Central memory CD4-positive, alpha-beta T cell (primary cell): ENCODE data around the gene NUDT21.
"Not testable (repeated sequence)": the region's sequence is repeated elsewhere in the genome, so short reads cannot be mapped to it uniquely, and the experiment has no call there.

ENCODE experiments used
- DNase-seq: peaks from one replicate; pipeline ENCODE4 v3.0.0; 2022
- total RNA-seq, 3 experiments: gene quantifications; one replicate each; lab custom pipeline; 2026; lab: John Stamatoyannopoulos, UW

Gene NUDT21
- total RNA-seq = 22.8 to 92.5 (median 63.5) reads per million in 3 experiments

DNA sequence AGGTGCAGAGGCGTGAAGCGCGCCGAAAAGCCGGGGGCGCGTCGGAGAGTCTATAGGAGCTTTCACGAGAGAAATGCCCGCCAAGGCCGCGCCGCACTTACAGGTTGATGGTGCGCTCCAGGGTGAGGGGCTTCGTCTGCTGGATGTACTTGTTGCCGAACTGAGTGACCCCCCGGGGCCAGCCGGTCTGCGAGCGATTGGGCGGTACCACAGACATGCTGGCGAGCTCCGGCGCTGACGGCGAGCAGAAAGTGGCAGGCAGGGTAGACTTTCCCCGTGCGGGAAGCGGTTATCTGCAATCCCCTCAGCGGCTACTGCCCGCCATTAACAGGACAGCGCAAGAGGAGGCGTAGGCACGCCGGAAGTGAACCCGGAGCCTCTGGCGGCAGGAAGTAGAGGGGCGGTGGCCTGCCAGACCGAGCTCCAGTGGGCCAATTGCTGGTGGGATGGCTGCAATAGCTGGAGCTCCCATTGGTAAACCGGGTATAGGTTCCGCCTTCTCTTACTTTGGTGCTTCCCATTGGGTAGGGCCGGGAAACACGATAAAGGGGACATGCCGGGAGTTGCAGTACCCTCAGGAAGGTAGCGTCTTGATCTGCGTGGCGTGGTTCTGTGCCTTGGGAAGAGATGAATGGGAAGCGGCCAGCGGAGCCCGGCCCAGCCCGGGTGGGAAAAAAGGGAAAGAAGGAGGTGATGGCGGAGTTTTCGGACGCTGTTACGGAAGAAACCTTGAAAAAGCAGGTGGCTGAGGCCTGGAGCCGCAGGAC is at the start of gene NUDT21, which contains the start of gene OGFOD1:
Gene NUDT21 (minus strand): TSS at position 347 of the 767 bp plus-strand sequence. CDS start 130 bp downstream, at position 217.
Gene OGFOD1 (plus strand): TSS at position 569 of the 767 bp plus-strand sequence. CDS start 59 bp downstream, at position 628.
- peak; percentile 94 for DNase-seq

GRCh38 chr16:56493815-56494214 is 42.7 kb upstream of the NUDT21 start:
- DNase-seq = no peak

GRCh38 chr16:56493126-56493525 is 42.0 kb upstream of the NUDT21 start:
- DNase-seq = no peak

DNA sequence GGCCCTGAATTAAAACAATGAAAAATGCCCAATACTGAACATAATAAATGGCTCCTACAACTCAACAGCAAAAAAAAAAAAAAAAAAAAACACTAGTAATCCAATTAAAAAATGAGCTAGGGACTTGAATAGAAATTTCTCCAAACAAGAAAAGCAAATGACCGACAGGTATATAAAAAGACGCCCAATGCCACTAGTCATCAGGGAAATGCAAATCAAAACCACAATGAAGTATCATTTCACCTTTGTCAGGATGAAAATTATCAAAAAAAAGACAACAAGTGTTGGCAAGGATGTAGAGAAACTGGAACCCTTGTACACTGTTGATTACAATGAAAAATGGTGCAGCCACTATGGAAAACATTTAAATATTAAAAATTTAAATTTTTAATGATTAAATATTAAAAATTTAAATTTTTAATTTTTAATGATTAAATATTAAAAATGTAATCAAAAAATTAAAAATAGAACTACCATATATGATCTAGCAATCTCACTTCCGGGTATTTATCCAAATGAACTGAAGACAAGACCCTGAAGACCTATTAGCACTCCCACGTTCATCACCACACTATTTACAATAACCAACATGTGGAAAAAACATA is 40.6 kb upstream of the NUDT21 start:
- DNase-seq = no peak

- not testable (repeated sequence) for DNase-seq
Measured at GRCh38 chr16:56488868-56489267, 37.7 kb upstream of the NUDT21 start.

- no peak for DNase-seq
Measured at GRCh38 chr16:56488035-56488434, 36.9 kb upstream of the NUDT21 start.

GRCh38 chr16:56483394-56483793 is 32.3 kb upstream of the NUDT21 start:
- no peak for DNase-seq

- no peak for DNase-seq
Measured at GRCh38 chr16:56482683-56483236, 31.6 kb upstream of the NUDT21 start.

DNA sequence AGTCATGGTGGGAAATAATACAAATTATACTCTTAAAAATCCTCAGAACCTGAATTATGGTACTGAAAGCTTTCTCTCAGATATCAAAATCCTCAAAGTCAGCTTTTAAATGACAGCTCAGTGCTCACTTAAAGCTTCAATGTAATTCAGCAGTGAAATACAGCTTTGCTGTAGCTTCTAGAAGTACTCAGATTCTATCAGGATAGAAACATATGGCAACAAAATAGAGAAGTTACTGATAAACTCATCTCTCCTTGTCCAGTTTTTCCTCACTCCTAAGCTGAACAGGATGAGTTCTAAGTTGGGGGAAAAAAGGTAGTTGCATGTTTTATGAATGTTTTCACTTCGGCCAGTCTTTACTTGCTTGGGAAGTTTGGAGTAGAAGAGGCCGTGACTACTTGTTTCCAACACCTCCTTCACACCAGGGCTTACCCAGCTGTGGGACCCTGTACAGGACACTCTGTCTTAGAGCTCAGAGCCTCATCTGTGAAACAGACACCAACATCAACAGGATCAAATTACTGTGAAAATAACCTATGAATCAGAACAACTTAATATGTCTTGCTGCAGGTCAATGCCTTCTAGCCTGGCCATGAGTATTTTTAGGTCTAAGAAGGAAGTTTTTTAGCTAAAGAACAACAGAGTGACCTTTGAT is 30.5 kb upstream of the NUDT21 start:
- DNase-seq = no peak

DNA sequence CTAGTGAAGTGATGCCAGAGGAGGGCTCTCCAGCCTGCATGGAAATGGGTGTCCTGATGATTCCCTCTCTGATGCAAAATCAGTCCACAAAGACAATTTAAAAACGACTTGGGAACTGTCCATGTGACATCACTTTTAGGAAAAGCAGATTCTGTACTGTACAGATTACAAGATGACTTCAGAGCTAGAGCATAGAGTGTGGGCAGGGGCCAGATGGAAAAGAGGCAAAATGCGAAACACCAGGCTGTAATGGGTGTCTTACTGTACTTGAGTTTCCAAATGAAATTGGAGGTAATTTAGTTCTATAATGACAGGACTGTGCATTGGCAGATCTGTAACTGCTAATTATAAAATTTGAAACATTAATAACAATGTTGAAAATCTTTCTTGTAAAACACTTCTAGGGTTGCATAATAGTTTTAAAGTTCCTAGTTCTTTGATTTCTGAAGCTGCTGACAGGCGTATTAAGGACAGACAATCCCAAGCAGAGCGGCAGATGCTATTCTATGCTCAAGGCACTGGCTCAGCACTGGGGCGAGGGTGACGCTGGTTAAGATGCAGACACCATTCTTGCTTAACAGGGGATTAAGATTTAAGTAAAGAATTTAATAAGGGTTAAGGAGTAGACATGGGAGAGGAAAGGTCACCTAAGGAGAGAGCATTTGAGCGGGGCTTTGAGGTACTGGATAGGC is 29.8 kb upstream of the NUDT21 start:
- no peak for DNase-seq

DNA sequence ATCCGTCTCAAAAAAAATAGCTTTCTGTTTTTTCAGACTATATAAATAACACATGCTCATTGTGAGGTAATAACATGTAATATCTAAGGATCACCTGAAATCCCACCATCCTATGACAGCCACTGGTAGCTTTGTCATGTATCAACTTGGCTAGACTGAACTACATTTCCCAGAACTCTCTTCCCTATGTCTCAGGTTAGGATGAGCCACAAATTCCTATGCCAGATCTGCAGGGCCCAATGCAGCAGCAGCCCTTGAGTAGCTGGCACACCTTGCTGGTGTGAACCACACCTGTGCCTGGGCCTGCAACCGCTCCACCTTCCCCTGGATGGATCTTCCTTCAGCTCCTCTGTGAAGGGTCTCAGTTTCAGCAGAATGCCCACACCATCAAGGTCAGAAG is 28.3 kb upstream of the NUDT21 start:
- DNase-seq = no peak

DNA sequence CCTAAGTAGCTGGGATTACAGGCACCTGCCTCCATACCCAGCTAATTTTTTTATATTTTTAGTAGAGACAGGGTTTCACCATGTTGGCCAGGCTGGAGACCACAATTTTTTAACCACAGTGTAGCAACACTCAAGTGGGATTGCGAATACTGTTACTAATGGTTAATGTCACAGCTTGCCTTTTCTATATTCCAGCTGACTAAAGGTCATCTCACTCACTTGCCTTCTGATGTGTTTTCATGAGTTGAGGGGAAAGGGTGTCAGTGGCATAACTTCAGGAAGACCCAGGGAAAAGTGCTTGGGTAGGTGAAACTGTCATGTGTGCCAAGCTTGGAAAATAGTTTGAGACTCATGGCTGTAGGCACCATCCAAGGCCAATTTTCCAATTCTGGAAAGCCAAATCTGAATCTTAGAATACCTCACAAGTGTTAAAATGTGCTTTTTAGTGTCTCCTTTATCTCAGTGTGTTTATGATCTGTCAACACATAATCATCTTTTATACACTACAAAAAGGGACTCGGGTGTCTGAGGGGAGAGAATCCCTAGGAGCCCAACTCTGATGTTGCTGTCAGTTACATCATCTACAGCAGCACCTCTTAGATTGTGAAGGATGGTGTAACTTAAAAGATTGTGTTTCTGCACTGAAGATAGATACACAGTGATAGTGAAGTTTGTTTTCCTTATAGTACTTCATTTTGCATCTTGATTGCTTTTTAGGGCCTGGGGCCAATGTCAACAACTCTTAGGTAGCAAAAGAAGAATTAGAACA is 27.3 kb upstream of the NUDT21 start:
- no peak for DNase-seq

DNA sequence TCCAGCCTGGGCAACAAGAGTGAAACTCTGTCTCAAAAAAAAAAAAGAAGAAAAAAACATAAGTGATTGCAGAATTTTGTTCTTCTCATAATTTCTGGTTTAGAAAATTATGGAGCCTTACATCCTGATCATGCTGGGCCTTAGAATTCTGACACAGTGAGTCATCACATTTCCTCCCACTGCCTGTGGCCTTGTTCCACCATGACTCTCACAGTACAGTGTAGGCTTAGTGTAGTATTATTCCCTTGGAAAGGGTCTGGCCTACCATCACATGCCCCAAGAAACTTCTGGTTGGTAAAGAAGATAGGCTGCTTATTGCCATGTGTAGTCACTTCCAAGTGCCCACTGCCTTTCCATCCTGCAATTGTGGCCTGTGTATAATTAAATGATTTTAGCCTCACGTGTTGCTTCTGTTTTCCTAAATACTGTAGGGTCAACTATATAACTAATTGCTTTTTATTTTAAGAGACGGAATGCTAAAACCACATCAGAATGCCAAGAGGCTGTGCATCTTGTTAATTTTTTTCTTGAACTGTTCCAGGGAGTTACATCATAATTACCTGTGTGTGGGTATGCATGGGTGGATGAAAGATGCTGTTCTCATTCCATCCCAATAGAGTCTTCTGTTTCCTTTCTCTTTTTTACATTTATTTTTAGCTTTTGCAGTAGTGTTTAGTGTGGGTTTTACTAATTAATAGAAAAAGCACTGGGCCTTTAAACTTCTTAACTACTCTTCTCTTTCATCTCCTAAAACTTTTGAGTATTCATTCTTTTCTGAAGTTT is 26.2 kb upstream of the NUDT21 start:
- no peak for DNase-seq

DNA sequence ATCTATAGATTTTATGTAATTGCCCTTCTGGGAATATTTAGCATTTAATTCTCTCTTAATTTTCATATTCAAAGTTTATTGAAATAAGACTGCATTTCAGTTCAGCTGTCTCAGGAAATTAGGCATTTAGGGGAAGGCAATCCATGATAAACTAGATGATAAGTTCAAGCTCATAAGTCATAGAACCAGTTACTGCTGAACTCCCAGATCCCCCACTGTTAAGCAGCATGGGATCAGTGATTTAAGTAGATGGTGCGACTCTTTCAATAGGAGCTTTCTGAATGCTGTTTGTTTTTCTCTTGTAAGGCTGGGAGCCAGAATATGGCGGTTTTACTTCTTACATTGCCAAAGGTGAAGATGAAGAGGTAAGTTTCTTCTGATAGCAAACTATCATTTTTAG is 24.1 kb upstream of the NUDT21 start:
- DNase-seq = no peak

GRCh38 chr16:56470666-56471065 is 19.5 kb upstream of the NUDT21 start:
- DNase-seq = no peak

DNA sequence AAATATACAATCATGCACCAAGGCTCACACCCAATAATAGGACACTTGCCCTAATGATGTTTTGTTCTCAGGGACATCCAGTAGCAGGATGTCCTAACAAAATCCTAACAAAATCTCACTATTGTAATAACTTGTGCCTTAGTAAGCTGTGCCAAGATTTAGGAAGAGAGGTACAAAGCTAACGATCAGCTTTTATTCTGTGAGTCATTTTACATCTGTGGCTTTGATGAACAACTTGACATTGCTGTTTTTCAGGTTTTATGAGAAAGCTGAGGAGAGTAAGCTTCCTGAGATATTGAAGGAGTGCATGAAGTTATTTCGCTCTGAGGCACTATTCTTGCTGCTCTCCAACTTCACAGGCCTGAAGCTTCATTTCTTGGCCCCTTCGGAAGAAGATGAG is 19.1 kb upstream of the NUDT21 start:
- DNase-seq = no peak

- no peak for DNase-seq
Measured at GRCh38 chr16:56469748-56470147, 18.6 kb upstream of the NUDT21 start.

GRCh38 chr16:56468800-56469199 is 17.7 kb upstream of the NUDT21 start:
- no peak for DNase-seq

GRCh38 chr16:56466344-56466743 is 15.2 kb upstream of the NUDT21 start:
- no peak for DNase-seq

DNA sequence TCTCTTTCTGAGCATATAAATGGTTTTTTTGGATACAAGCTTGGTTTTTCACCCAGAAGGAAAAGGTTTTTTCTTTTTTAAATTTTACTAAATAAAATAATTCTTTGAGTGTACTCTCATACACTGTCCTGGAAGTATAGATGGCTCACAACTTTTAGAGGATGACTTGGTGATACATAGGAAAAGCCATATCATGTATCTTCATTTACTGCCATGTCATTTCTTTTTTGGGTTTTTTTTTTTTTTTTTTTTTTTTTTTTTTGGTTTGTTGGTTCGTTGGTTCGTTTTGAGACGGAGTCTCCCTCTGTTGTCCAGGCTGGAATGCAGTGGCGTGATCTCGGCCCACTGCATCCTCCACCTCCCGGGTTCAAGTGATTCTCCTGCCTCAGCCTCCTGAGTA is 12.0 kb upstream of the NUDT21 start:
- no peak for DNase-seq
